Left colon (tissue), 2 donors: Measurements from ENCODE around the gene MACROD2. TPM values are rescaled to one million over a fixed set of nuclear protein-coding genes. Genes with fewer than 3 reads are reported as not detected.
"Not testable (repeated sequence)": the region's sequence is repeated elsewhere in the genome, so short reads cannot be mapped to it uniquely, and the experiment has no call there.

ENCODE experiments used
- ATAC-seq: fragments of 200-7000 bp; cut with Tn5 transposase; one replicate; pipeline ENCODE4 v1.9.1; 2020; ENCODE audit warnings: mild to moderate bottlenecking, moderate library complexity
- DNase-seq, 2 donors: peaks; one replicate each; pipeline ENCODE4 v3.0.0-alpha.2; 2020
- intact Hi-C, 2 donors: fragments of 100-400 bp; cut with DNase I in 1 of 2; cut with micrococcal nuclease in 1 of 2; formaldehyde crosslinking; loops; one replicate each; pipeline versions ENCODE4 v1.11.2 to v1.14.0; 2022; cut with DNase I, micrococcal nuclease
- total RNA-seq, 2 donors: library from RNA; stranded (reverse); fragmentation: NEBNext Ultra II Directional; extraction: Animal tissue kit (Norgen Biotek cat#: 25700); gene quantifications; one replicate each; pipeline ENCODE4 v1.2.1, GENCODE V29; 2021
- donor health status: DM: no; HTN: no; CAD: no.
- donor health status: DM: yes; HTN: yes; CAD: no.

Gene MACROD2
- total RNA-seq, 2 donors from 2014 or later = 5.2 to 6.6 TPM

DNA sequence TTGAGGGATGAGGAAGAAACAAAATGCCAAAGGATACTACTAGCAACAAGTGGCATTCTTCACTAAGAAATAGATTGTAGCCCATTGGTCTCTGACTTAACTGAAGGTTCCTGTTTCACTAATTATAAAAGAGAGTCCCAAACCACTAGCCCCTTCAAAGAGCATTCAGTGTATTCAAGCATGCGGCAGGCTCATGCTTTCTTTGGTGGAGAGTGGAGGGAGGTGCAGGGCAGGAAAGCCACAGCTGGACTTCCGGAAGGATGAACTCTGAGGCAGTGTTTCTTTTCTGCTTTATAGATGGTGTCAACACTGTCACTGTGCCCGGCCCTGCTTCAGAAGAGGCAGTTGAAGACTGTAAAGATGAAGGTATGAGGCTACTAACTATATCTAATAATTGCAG, 1941.9 kb downstream of the MACROD2 start:
- ATAC-seq = no peak
- DNase-seq = no peak
- intact Hi-C loops = no loop called here

DNA sequence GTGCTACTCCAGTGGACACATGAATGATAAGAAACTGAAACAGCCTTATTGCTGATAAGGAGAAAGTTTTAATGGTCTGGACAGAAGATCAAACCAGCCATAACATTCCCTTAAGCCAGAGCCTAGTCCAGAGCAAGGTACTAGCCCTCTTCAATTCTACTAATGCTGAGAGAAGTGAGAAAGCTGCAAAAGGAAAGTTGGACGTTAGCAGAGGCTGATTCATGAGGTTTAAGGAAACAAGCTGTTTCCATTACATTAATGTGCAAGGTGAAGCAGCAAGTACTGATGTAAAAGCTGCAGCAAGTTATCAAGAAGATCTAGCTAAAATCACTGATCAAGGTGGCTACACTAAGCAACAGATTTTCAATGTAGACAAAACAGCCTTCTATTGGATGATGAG, 1943.5 kb downstream of the MACROD2 start:
- DNase-seq = no peak
- intact Hi-C loops = no loop called here
- no peak for ATAC-seq

DNA sequence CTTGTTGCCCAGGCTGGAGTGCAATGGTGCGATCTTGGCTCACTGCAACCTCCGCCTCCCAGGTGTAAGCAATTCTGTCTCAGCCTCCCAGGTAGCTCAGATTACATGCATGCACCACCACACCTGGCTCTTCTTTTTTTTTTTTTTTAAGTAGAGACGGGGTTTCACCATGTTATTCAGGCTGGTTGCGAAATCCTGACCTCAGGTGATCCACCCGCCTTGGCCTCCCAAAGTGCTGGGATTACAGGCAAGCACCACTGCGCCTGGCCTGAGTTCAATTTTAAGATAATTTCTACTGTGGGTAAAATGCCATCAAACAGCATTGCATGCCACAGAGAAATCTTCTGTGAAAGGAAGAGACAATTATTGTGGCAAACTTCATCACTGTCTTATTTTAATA, 1944.8 kb downstream of the MACROD2 start:
- intact Hi-C loops = no loop called here
- ATAC-seq = no peak
- DNase-seq = no peak

- intact Hi-C loops = no loop called here
- ATAC-seq = no peak
- DNase-seq = no peak
Observed at GRCh38 chr20:15942130-15942529, 1946.8 kb downstream of the MACROD2 start.

GRCh38 chr20:15945289-15945688, 1950.0 kb downstream of the MACROD2 start:
- ATAC-seq (no peak), DNase-seq (no peak)
- intact Hi-C loops = no loop called here

DNA sequence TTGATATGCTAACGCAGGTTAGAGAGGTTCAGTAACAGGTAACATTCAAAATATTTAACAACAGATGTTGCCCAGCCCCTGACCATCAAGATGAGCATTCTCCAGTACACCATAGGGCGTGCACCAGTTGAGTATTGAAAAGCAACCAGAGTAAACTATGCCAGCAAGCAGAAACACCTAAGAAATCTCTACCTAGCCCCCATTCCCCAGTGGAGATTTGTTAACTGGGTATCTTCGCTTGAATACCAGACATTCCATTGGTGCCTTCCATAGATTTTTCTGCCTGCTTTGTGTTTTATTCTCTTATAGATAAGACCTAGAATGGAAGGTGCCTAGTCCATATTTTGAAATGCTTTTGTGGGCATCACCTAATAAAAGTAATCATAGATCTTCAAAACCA, 1954.1 kb downstream of the MACROD2 start:
- DNase-seq (no peak), ATAC-seq (no peak)
- intact Hi-C loops = no loop called here

DNA sequence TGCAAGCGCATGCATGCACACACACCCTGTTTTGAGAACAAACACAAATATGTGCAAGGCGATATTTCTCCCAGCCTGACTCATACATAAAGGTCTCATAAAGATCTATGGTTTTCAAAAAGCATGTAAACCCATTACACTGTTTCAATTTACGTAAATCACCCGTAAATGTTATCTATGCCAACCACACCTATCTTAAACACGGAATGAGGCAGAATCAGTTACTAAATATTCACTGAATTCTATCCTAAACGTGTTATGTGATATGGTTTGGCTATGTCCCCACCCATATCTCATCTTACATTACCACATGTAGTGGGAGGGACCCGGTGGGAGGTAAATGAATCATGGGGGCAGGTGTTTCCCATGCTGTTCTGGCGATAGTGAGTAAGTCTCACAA, 1956.3 kb downstream of the MACROD2 start:
- intact Hi-C loops = loop anchor here in 1 of 2 donors (10.0 kb wide), 1 partner anchor 1817 kb away; no protein-coding TSS in a partner anchor
- no peak for ATAC-seq
- no peak for DNase-seq

GRCh38 chr20:15958142-15958541, 1962.8 kb downstream of the MACROD2 start:
- ATAC-seq = no peak
- intact Hi-C loops = loop anchor here in 1 of 2 donors (10.0 kb wide), 1 partner anchor 1823 kb away; no protein-coding TSS in a partner anchor
- DNase-seq = no peak

DNA sequence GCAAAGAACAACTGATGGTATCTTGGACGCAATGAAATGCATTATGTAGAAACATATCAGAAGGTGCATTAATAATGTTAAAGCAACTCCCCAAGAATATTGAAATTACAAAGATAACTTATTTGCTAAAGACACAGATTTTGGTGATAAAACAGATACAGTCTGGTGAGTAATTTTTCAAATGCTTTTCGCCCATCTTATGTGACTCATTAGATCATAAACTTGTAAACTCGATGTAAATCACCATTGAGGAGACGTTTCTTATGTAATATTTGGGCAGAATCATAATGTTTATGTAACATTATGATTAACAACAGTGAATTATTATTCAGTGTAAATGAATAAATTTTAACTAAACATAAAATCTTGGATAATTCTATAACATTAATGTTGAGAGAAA, 1969.8 kb downstream of the MACROD2 start:
- no peak for ATAC-seq
- intact Hi-C loops = no loop called here
- no peak for DNase-seq

GRCh38 chr20:15967334-15967733, 1972.0 kb downstream of the MACROD2 start:
- intact Hi-C loops = no loop called here
- ATAC-seq (no peak), DNase-seq (no peak)

GRCh38 chr20:15976047-15976736, 1980.9 kb downstream of the MACROD2 start:
- intact Hi-C loops = no loop called here
- DNase-seq = no peak
- ATAC-seq = no peak

DNA sequence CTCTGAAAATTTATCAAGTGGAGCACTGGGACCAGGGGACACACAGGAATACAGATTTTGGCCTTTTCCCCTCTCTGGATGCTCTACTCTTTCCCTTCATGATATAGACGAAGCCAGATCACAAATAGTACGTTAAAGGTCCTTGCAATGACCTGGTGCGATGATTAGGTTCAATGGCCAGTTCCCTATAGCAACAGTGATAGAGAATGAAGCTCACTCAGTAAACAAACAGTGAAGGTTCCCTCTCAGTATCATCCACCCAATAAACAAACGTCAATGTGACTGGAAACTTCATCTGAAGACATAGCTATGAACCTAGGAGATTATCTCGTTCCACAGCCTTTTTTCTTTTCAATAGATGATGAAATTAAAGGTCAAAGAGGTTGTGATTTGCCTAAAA, 1981.7 kb downstream of the MACROD2 start:
- ATAC-seq (no peak), DNase-seq (no peak)
- intact Hi-C loops = no loop called here

- ATAC-seq = no peak
- DNase-seq = no peak
- intact Hi-C loops = no loop called here
Observed at GRCh38 chr20:15977758-15978157, 1982.4 kb downstream of the MACROD2 start.

- ATAC-seq, intact Hi-C loops: not testable (repeated sequence)
- peak in 1 of 2 donors; percentile 14 for DNase-seq
Observed at GRCh38 chr20:15985494-15986368, 1990.4 kb downstream of the MACROD2 start.

DNA sequence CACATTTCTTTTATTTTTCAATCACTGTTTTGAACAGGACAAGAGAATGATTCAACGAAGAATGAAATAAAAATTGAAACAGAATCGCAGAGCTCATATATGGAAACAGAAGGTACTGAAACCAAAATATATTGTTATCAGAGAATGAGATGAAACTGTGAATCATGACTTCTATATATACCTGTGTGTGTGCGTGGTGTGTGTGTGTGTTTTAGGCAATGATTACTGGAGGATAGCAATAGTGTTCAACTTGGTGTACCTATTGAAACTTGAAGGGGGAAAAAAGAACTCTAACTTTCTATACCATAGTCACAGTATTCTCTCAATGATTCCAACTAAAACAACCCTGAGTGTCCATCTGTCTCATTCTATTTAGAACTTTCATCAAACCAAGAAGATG, 1991.4 kb downstream of the MACROD2 start:
- intact Hi-C loops = no loop called here
- ATAC-seq (no peak), DNase-seq (no peak)

GRCh38 chr20:15991279-15991678, 1996.0 kb downstream of the MACROD2 start:
- no peak for DNase-seq
- intact Hi-C loops = no loop called here
- ATAC-seq = no peak

- DNase-seq (no peak), ATAC-seq (no peak)
- intact Hi-C loops = no loop called here
Observed at GRCh38 chr20:15992564-15992963, 1997.2 kb downstream of the MACROD2 start.

DNA sequence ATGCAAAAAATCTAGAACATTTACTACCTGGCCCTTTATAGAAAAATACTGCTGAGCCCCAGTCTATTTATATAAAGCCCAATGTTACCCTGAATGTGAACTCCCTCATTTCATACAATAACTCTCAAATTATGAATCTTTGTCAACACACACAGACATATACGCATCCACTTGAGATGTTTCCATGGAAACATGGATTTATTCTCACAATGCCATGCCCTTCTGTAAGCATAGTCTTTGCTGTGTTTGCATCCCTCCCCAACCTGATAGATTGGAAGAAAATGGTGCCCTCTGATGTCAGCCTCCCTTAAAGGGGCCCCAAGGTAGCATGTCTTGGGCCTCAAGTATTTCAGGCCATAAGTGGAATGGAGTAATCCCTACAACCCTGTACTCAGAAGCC, 2004.8 kb downstream of the MACROD2 start:
- DNase-seq (no peak), ATAC-seq (no peak)
- intact Hi-C loops = no loop called here

GRCh38 chr20:16001286-16001685, 2006.0 kb downstream of the MACROD2 start:
- intact Hi-C loops = no loop called here

DNA sequence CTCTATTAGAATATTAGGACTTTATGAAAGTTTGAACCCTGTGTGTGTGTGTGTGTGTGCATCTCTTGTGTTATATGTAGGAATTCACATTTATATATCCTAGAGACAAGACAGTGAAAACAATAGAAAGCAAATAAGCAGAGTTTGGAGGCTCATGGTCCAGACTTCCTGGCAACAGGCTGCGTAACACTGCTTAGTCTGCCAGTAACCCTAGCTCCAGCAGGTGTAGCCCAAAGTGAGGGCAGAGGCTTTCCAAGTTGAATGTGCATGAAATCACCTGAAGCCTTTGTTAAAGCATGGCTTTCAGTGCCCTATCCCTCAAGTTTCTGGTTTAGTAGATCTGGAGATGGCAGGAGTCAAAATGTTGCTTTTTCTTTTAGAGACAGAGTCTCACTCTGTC, 2008.0 kb downstream of the MACROD2 start:
- intact Hi-C loops = no loop called here
- DNase-seq = no peak
- ATAC-seq = no peak

More at GRCh38 chr20:16001286-16001685, 2006.0 kb downstream of the MACROD2 start:
- ATAC-seq (no peak), DNase-seq (no peak)
